H1 (cell line): ENCODE measurements around the gene CEBPA. TPM values are rescaled to one million over a fixed set of nuclear protein-coding genes. Genes with fewer than 3 reads are reported as not detected.

Experiments used
- polyA plus RNA-seq, 7 experiments: library from polyadenylated mRNA; depleted of rRNA in 3 of 7; stranded (reverse) in 5 of 7; unstranded in 2 of 7; fragments of >200 nt in 5 of 7; fragments of 200-250 nt in 2 of 7; gene quantifications; 1 replicate in 5 of 7; 2 replicates in 1 of 7; 4 replicates in 1 of 7; pipeline versions ENCODE4 v1.2.1 to v1.2.3, GENCODE V29; 2011 to 2013; ENCODE audit warnings: missing spikeins in 2 of 7, mixed read lengths in 2 of 7
- total RNA-seq: library from RNA; stranded (reverse); fragmentation: NEBNext Ultra II Directional; extraction: Animal tissue kit (Norgen Biotek cat#: 25700); gene quantifications from 2 replicates; pipeline ENCODE4 v1.2.1, GENCODE V29; 2021

CEBPA gene
- total and polyA plus RNA-seq, 2 of the 8 experiments (the other 6 are each of a cell fraction or from before 2014, with no cell fraction given), result 2.0 to 2.7 TPM

Other genes with a start within 250 kb of the CEBPA start
- 31.1 and 36.2 TPM in 2 replicates for gene RHPN2, start 237.6 kb downstream of the CEBPA start, total RNA-seq
- 22.8 and 27.2 TPM in 2 replicates for gene RHPN2, start 237.6 kb downstream of the CEBPA start, polyA plus RNA-seq (2011; rRNA removed)
- gene GPATCH1, start 221.4 kb downstream of the CEBPA start, total RNA-seq, result 8.2 and 8.8 TPM in 2 replicates
- 3.5 and 4.3 TPM in 2 replicates for gene GPATCH1, start 221.4 kb downstream of the CEBPA start, polyA plus RNA-seq (2011; rRNA removed)
- gene WDR88, start 170.4 kb downstream of the CEBPA start, total RNA-seq, result not detected in 2 replicates
- not detected in 2 replicates for gene WDR88, start 170.4 kb downstream of the CEBPA start, polyA plus RNA-seq (2011; rRNA removed)
- 33.7 and 33.9 TPM in 2 replicates for gene LRP3, start 108.2 kb downstream of the CEBPA start, total RNA-seq
- 30.3 and 40.2 TPM in 2 replicates for gene LRP3, start 108.2 kb downstream of the CEBPA start, polyA plus RNA-seq (2011; rRNA removed)
- gene SLC7A10, start 76.7 kb downstream of the CEBPA start, total RNA-seq, result 3.2 and 3.7 TPM in 2 replicates
- gene SLC7A10, start 76.7 kb downstream of the CEBPA start, polyA plus RNA-seq (2011; rRNA removed), result 7.1 and 11.5 TPM in 2 replicates
- 32.7 and 35.4 TPM in 2 replicates for gene CEBPG, start 71.2 kb upstream of the CEBPA start, total RNA-seq
- 10.9 and 12.3 TPM in 2 replicates for gene CEBPG, start 71.2 kb upstream of the CEBPA start, polyA plus RNA-seq (2011; rRNA removed)
- gene PEPD, start 219.3 kb upstream of the CEBPA start, total RNA-seq, result 84.1 and 86.4 TPM in 2 replicates
- 178 and 195 TPM in 2 replicates for gene PEPD, start 219.3 kb upstream of the CEBPA start, polyA plus RNA-seq (2011; rRNA removed)